ENCODE results near the gene USP16. TPM values are rescaled to one million over a fixed set of nuclear protein-coding genes. Genes with fewer than 3 reads are reported as not detected.
"Not testable (repeated sequence)": the region's sequence is repeated elsewhere in the genome, so short reads cannot be mapped to it uniquely, and the experiment has no call there.

The USP16 gene
- polyA plus RNA-seq (ENCODE audit: low read depth in 6 of 6) = 10 to 100 TPM; 18.2 to 31.9 (median 23.0) TPM

DNA sequence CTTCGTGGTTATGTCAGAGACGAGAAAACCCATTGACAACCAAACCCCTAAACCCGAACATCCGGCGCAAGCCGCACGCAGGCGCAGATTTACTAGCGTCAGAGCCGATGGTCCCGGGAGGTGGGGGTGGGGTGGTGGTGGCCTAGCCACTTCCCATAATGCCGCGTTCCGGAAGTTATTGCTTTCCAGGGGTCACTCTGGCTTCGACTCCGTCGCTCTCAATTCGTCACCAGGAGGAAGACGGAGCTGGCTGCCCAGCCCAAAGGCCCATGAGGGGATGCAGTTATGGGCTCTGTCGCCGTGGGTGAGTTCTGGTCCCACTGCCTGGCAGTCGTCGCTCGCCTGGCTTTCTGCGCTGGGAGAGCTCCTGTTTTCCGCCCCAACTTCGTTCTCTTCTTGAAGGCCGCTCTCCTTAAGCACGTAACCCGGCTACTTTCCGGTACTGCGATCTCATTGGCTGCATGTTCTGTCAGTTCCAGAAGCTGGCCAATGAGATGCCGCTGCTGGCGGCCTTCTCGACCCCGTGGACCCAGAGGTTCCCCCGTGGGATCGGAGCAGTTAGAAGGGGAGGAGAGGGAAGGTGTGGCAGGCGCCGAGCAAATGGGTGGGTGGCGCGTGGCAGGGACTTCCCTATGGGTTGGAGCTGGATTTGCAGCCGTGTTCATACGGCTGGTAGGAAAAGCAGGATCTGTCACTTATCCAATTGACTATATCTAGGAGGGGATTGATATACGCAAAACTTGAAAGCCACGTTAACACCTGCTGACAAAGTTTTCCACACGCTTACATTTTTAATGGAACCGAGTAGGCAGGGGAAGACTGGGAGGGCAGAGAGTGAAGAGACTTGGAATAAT lies at the start of gene USP16:
TSS of gene USP16 (plus strand) at position 195 of the 854 bp plus-strand sequence. CDS start 3,246 bp downstream, outside the sequence.
- peak; percentile 88 to 90 for ATAC-seq (ENCODE audit: low read depth in 2 of 2)
- H3K4me1 Mint-ChIP-seq = peaks cover 20 to 39% (median 22%) of the 10 kb centered on the region in 3 donors

DNA sequence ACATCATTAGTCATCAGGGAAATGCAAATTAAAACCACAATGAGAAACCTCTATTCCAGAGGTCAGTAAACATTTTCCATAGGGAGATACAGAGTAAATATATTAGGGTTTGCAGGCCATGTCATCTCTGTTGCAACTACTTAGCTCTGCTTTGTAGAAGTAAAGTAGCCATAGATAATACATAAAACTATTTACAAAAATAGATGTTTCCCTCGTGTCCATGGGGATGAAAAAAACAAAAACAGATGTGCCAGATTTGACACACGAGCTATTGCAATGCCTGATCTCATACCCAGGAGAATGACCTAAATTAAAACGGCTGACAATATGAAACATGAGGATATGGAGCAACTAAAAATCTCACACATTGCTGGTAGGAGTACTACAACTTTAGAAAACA lies 49.1 kb upstream of the USP16 start:
- H3K27ac Mint-ChIP-seq = peak overlapping the region in 1 of 6 donors; percentile 16
- peaks cover 2 to 13% (median 5%) of the 10 kb centered on the region in 3 donors for H3K4me1 Mint-ChIP-seq
- H3K36me3 Mint-ChIP-seq = peaks cover 18 to 25% of the 10 kb centered on the region in 2 donors
- no peak for DNase-seq
- ATAC-seq (ENCODE audit: low read depth in 2 of 2) = no peak
- H3K4me3 Mint-ChIP-seq = no peak overlapping the region
- no peaks in the 10 kb centered on the region for H3K27me3 Mint-ChIP-seq
- no peaks in the 10 kb centered on the region for H3K9me3 Mint-ChIP-seq

More for the DNA sequence above, at the start of gene USP16:
- Mint-ChIP-seq H3K36me3 (peaks cover 0 to 5% of the 10 kb centered on the region in 2 donors), H3K4me3 (peak within 1 kb of the TSS; percentile 91 to 100 (median 98)), H3K9me3 (no peaks in the 10 kb centered on the region), H3K27ac (peak within 1 kb of the TSS; percentile 98 to 100 (median 99)), H3K27me3 (no peaks in the 10 kb centered on the region)
- DNase-seq = peak; percentile 95

DNA sequence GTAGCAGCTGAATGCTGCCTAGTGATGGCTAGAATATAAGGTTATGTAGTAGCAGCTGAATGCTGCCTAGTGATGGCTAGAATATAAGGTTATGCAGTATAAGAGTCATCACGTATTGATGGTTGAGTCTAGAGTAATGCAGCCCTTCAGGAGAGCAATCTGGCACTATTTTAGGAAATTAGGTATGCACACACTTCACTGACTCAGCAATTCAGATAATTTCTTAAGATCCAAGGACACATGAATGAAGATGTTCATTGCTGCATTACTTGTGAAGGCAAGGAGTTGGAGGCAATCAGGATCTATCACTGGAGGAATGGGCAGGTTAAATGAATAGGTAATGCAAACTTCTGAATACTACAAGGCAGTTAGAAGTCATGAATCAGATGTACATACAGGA lies 45.4 kb upstream of the USP16 start:
- Mint-ChIP-seq H3K27ac (no peak overlapping the region), H3K4me3 (no peak overlapping the region), H3K4me1 (peaks cover 4 to 15% (median 9%) of the 10 kb centered on the region in 3 donors), H3K27me3 (no peaks in the 10 kb centered on the region), H3K36me3 (peaks cover 26 to 28% of the 10 kb centered on the region in 2 donors), H3K9me3 (no peaks in the 10 kb centered on the region)
- DNase-seq (no peak), ATAC-seq (ENCODE audit: low read depth in 2 of 2) (no peak)

DNA sequence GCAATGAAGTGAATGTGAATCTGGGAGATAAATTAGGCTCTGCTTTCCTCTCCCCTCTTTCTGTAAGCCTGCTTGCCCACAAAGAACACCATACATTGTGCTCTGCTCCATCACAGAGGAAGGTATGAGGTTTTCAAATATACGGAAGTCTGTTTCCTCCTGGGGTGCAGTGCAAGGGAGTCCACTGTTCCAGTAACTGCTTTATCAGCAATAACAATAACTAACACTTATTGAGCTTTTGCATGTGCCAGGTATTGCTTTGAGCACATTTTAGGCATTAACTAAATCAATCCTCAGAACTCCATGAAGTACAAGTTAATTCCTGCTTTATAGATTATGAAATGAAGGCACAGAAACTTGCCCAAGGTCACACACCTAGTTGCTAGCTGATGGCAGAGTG lies 41.8 kb upstream of the USP16 start:
- no peak overlapping the region for H3K4me3 Mint-ChIP-seq
- peaks cover 22 to 23% of the 10 kb centered on the region in 2 donors for H3K36me3 Mint-ChIP-seq
- H3K27ac Mint-ChIP-seq = no peak overlapping the region
- peaks cover 6 to 8% (median 7%) of the 10 kb centered on the region in 3 donors for H3K4me1 Mint-ChIP-seq
- ATAC-seq (ENCODE audit: low read depth in 2 of 2) (no peak), DNase-seq (no peak)
- no peaks in the 10 kb centered on the region for H3K27me3 Mint-ChIP-seq
- H3K9me3 Mint-ChIP-seq = no peaks in the 10 kb centered on the region

DNA sequence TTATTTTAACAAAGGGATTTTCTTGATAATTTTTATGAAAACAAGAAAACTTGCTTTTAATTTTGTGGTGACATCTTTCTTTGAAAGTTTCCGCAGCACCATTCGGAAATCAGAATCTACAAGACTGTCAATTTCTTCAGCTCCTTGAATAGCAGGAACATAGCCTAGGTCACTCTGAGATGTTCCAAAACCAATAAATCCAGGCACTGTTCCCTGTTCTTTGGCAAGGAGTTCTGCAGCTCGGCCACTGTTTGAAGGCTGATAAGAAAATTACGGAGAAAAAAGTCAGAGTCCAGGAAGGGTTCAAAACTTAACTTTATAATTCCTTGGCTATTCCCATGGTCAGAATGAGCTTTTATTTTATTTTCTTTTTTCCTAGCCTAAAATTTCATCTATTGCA lies 37.8 kb upstream of the USP16 start:
- Mint-ChIP-seq H3K27me3 (no peaks in the 10 kb centered on the region), H3K4me1 (peaks cover 14 to 34% (median 27%) of the 10 kb centered on the region in 3 donors), H3K27ac (no peak overlapping the region), H3K4me3 (no peak overlapping the region), H3K36me3 (peaks cover 14 to 27% of the 10 kb centered on the region in 2 donors), H3K9me3 (no peaks in the 10 kb centered on the region)
- no peak for ATAC-seq (ENCODE audit: low read depth in 2 of 2)
- no peak for DNase-seq

GRCh38 chr21:28988146-28988545 lies 36.3 kb upstream of the USP16 start:
- not testable (repeated sequence) for DNase-seq; H3K27ac Mint-ChIP-seq; H3K27me3 Mint-ChIP-seq; ATAC-seq (ENCODE audit: low read depth in 2 of 2); H3K4me3 Mint-ChIP-seq; H3K9me3 Mint-ChIP-seq
- Mint-ChIP-seq H3K4me1 (peaks cover 26 to 47% (median 31%) of the 10 kb centered on the region in 3 donors), H3K36me3 (peaks cover 13 to 21% of the 10 kb centered on the region in 2 donors)

- H3K4me1 Mint-ChIP-seq = peaks cover 22 to 49% (median 25%) of the 10 kb centered on the region in 3 donors
- H3K4me3 Mint-ChIP-seq = peak overlapping the region; percentile 86 to 98 (median 95)
- no peaks in the 10 kb centered on the region for H3K27me3 Mint-ChIP-seq
- no peak for ATAC-seq (ENCODE audit: low read depth in 2 of 2)
- H3K27ac Mint-ChIP-seq = peak overlapping the region; percentile 89 to 98 (median 98)
- no peaks in the 10 kb centered on the region for H3K9me3 Mint-ChIP-seq
- H3K36me3 Mint-ChIP-seq = peaks cover 0 to 11% of the 10 kb centered on the region in 2 donors
- DNase-seq = peak; percentile 3
Measured at GRCh38 chr21:28991861-28992525, 32.5 kb upstream of the USP16 start.

GRCh38 chr21:28992526-28993292 lies 31.8 kb upstream of the USP16 start, which contains the start of gene LTN1:
Gene LTN1, minus strand, starts transcription at chr21:28992877. Its CDS starts 72 bp downstream, at chr21:28992805.
- ATAC-seq (ENCODE audit: low read depth in 2 of 2) (peak; percentile 88 to 92), DNase-seq (peak; percentile 99)
- Mint-ChIP-seq H3K4me3 (peak within 1 kb of the TSS; percentile 86 to 98 (median 95)), H3K36me3 (peaks cover 0 to 11% of the 10 kb centered on the region in 2 donors), H3K27ac (peak within 1 kb of the TSS; percentile 89 to 98 (median 98)), H3K27me3 (no peaks in the 10 kb centered on the region), H3K9me3 (no peaks in the 10 kb centered on the region), H3K4me1 (peaks cover 22 to 45% (median 25%) of the 10 kb centered on the region in 3 donors)

GRCh38 chr21:28993293-28993629 lies 31.2 kb upstream of the USP16 start:
- peaks cover 22 to 44% (median 25%) of the 10 kb centered on the region in 3 donors for H3K4me1 Mint-ChIP-seq
- peak overlapping the region in 5 of 6 donors; percentile 89 to 98 (median 98) for H3K27ac Mint-ChIP-seq
- peak overlapping the region in 7 of 8 donors; percentile 86 to 98 (median 96) for H3K4me3 Mint-ChIP-seq
- H3K9me3 Mint-ChIP-seq = no peaks in the 10 kb centered on the region
- DNase-seq (no peak), ATAC-seq (ENCODE audit: low read depth in 2 of 2) (no peak)
- H3K36me3 Mint-ChIP-seq = peaks cover 0 to 11% of the 10 kb centered on the region in 2 donors
- no peaks in the 10 kb centered on the region for H3K27me3 Mint-ChIP-seq

DNA sequence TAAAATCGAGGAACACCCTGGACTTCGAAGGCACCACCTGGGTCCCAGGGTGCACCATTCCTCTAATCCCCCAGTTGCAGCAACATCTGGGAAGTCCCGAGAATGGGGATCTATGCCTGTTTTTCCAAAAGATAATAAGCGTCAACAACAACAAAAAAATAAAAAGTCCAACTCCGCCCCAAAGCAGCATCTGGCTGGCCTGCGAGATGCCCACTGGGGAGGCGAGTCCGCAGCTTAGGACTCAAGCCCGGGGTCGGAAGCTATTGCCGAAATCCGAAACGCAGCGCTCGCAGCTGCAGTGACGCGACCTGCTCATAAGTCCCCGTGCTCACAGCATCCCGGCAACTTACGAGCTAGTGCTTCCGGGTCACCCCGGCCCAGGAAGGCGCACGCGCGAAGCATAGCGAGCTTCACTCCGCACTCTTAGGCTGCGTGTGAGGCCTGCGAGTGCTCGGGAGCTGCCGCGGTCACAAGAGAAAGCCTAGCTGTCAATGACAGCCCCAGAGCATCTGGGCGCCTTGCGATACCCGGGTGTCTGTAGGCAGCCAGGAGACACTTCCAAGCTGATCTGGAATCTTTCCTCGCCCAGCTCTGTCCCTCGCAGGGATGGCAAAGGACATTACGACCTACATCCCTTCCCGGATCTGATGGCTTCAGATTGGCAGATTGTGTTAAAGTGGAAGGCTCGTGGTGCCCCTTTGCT lies 21.9 kb upstream of the USP16 start:
- H3K27ac Mint-ChIP-seq = peak overlapping the region; percentile 95 to 99 (median 98)
- H3K27me3 Mint-ChIP-seq = no peaks in the 10 kb centered on the region
- H3K4me3 Mint-ChIP-seq = peak overlapping the region; percentile 82 to 96 (median 94)
- H3K9me3 Mint-ChIP-seq = no peaks in the 10 kb centered on the region
- H3K4me1 Mint-ChIP-seq = peaks cover 0 to 11% (median 5%) of the 10 kb centered on the region in 3 donors
- ATAC-seq (ENCODE audit: low read depth in 2 of 2) = peak; percentile 100
- H3K36me3 Mint-ChIP-seq = no peaks in the 10 kb centered on the region
- peak; percentile 92 for DNase-seq

GRCh38 chr21:29005696-29006095 lies 18.8 kb upstream of the USP16 start:
- Mint-ChIP-seq H3K4me3 (peak overlapping the region in 2 of 8 donors; percentile 21 to 44), H3K36me3 (peaks cover 0 to 8% of the 10 kb centered on the region in 2 donors)
- ATAC-seq (ENCODE audit: low read depth in 2 of 2) = no peak

GRCh38 chr21:29007135-29007534 lies 17.3 kb upstream of the USP16 start:
- H3K4me1 Mint-ChIP-seq = peaks cover 0 to 11% (median 5%) of the 10 kb centered on the region in 3 donors

More at GRCh38 chr21:29005696-29006095, 18.8 kb upstream of the USP16 start:
- H3K4me1 Mint-ChIP-seq = peaks cover 0 to 11% (median 5%) of the 10 kb centered on the region in 3 donors
- no peak for DNase-seq
- peak overlapping the region in 1 of 6 donors; percentile 42 for H3K27ac Mint-ChIP-seq
- no peaks in the 10 kb centered on the region for H3K27me3 Mint-ChIP-seq
- no peaks in the 10 kb centered on the region for H3K9me3 Mint-ChIP-seq

More at GRCh38 chr21:29007135-29007534, 17.3 kb upstream of the USP16 start:
- Mint-ChIP-seq H3K27me3 (no peaks in the 10 kb centered on the region), H3K9me3 (no peaks in the 10 kb centered on the region), H3K4me3 (peak overlapping the region in 1 of 8 donors; percentile 68), H3K27ac (peak overlapping the region in 1 of 6 donors; percentile 15), H3K36me3 (peaks cover 0 to 8% of the 10 kb centered on the region in 2 donors)
- ATAC-seq (ENCODE audit: low read depth in 2 of 2) (no peak), DNase-seq (no peak)
